GM06990 (cell line): ENCODE data around the gene COL5A1.

ENCODE experiments used
- DNase-seq: peaks from one replicate; pipeline ENCODE4 v3.0.0-alpha.2; 2011; ENCODE audit not compliant: insufficient read length; ENCODE audit errors: extremely low read depth
- H3K27me3 ChIP-seq: replicated peaks from 2 replicates; pipeline ENCODE4 v1.6.0; 2011; ENCODE audit warnings: low read length; ENCODE audit not compliant: control insufficient read depth, insufficient read depth
- H3K36me3 ChIP-seq: 2 replicates; pipeline ENCODE4 v1.5.1; 2011; ENCODE audit warnings: low read length; ENCODE audit not compliant: control insufficient read depth, insufficient read depth
- H3K4me3 ChIP-seq: replicated peaks from 2 replicates; pipeline ENCODE4 v1.5.1; 2011; ENCODE audit warnings: low read depth, mild to moderate bottlenecking, control low read depth, low read length
- TF ChIP-seq, protein P1 (sequence below): IDR thresholded peaks from 2 replicates; pipeline ENCODE4 v1.5.1; 2011; ENCODE audit warnings: low read length, control low read depth, mild to moderate bottlenecking, inconsistent platforms; ENCODE audit not compliant: insufficient read depth, poor library complexity, severe bottlenecking

COL5A1 gene

DNA sequence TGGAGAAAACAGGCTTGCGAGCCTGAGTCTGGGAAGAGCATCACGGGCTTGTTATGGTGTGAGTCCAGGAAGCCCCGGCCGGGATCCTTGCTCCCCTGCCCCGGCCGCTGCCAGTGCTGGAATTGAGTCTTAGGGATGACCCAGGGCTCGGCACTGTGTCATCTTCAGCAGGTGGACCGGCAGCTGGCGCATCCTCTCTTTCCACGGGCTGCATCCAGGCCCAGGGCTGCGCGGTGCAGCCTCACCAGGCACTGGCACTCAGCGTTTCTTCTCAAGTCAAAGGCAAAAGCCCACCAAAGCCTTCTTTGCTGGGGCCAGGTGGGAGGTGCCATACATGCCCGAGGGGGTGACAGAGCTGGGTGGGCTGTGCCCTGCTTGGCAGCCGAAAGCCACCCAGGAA lies 46.6 kb downstream of the COL5A1 start:
- no peaks in the 10 kb centered on the region for H3K36me3 ChIP-seq
- H3K4me3 ChIP-seq = no peak overlapping the region
- DNase-seq = no peak
- TF ChIP-seq, protein P1, sequence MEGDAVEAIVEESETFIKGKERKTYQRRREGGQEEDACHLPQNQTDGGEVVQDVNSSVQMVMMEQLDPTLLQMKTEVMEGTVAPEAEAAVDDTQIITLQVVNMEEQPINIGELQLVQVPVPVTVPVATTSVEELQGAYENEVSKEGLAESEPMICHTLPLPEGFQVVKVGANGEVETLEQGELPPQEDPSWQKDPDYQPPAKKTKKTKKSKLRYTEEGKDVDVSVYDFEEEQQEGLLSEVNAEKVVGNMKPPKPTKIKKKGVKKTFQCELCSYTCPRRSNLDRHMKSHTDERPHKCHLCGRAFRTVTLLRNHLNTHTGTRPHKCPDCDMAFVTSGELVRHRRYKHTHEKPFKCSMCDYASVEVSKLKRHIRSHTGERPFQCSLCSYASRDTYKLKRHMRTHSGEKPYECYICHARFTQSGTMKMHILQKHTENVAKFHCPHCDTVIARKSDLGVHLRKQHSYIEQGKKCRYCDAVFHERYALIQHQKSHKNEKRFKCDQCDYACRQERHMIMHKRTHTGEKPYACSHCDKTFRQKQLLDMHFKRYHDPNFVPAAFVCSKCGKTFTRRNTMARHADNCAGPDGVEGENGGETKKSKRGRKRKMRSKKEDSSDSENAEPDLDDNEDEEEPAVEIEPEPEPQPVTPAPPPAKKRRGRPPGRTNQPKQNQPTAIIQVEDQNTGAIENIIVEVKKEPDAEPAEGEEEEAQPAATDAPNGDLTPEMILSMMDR = no peak
- H3K27me3 ChIP-seq = no peaks in the 10 kb centered on the region; the same call in 1 of the 2 replicates

DNA sequence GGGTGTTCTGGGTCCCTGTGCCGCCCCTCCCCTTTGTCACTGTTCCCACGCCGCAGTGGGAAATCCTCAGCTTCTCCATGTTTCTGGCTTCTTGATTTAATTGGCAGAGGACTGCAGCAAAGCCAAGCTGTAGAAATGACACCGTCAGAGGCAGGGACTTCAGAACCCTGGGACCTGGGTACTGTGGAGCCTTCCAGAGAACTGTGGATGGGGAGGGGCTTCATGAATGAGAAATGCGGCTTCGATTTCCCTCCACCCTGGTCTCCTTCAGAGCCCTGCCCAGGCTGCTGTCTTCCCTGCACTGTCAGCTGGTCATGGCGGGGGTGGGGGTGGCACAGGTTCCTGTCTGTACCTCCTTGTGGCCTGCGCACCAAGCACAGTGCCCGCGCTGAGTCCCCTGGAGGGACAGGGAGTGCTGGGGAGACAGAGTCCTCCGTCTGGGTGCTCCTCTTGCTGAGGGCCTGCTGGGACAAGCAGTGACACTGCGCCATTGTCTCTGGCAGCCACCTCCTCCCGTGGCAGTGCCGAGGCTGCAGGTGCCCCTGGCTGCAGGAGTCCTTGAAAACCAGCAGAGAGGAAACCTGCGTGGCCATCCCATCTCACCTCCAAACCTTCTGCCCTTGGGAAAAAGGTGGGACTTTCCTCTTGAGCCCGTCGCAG lies 47.2 kb downstream of the COL5A1 start:
- no peak for DNase-seq
- Histone ChIP-seq H3K36me3 (no peaks in the 10 kb centered on the region), H3K4me3 (no peak overlapping the region), H3K27me3 (no peaks in the 10 kb centered on the region; the same call in 1 of the 2 replicates)
- TF ChIP-seq, protein P1 = no peak

DNA sequence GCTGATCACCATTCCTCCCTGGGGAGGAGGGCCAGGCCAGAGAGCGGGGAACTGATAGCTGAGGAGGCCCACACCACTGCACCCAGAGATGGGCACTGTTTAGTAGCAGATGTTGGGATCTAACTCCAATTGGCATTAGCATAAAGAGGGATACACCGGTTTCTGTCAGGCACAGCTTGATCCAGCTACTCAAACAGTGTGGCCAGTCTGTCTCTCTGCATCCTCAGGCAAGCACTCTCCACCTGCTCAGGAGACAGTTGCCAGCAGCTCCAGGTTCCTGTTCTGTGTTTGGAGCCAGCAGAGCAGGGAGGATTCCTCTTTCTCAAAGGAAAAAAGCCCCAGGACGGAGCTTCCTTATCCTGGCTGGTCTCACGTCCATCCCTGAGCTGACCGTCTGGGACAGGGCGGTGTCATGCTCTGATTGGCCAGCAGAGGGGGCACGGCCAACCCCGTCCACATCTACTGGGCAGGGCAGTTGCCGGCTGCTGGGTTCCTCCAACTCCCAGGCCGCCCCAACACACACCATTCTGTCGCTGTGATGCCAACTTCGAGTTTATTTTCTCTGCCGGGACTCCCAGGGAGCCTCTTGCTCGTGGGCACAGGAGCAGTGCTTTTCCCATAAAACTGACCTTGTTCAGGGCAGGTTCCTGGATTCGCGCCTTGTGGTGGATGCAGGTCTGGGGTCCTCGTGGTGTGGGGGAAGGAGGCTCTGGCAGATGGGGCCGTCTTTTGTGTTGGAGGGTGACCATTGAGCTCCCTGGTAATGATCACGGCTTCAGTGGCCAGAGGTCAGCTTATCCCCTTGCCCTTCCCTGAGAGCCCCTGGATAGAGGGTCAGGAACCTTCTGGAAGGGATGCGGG lies 47.9 kb downstream of the COL5A1 start:
- DNase-seq = peak; percentile 24
- Histone ChIP-seq H3K4me3 (no peak overlapping the region), H3K36me3 (no peaks in the 10 kb centered on the region), H3K27me3 (no peaks in the 10 kb centered on the region; the same call in 1 of the 2 replicates)
- TF ChIP-seq, protein P1 = peak; percentile 82

DNA sequence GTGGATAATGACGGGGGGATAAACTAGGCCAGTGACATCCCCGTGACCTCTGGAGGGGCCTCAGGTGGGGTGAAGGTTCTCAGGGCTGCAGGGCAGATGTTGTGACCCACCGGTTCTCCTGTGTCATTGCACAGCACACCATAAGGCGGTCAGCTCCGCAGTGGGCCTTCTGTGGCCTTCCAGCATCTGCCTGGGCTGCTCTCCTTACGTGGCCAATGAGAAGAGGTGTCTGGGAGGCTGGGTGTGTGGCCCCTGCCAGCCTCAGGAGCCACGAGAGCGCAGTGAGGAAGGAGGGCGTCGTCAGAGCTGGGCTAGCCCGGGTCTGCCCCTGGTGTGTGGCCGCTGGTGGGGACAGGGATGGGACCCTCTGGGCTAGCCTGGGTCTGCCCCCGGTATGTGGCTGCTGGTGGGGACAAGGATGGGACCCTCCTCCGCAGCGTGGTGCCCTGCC lies 48.7 kb downstream of the COL5A1 start:
- no peak overlapping the region for H3K4me3 ChIP-seq
- TF ChIP-seq, protein P1 = no peak
- DNase-seq = no peak
- no peaks in the 10 kb centered on the region for H3K36me3 ChIP-seq
- H3K27me3 ChIP-seq = no peaks in the 10 kb centered on the region; the same call in 1 of the 2 replicates

DNA sequence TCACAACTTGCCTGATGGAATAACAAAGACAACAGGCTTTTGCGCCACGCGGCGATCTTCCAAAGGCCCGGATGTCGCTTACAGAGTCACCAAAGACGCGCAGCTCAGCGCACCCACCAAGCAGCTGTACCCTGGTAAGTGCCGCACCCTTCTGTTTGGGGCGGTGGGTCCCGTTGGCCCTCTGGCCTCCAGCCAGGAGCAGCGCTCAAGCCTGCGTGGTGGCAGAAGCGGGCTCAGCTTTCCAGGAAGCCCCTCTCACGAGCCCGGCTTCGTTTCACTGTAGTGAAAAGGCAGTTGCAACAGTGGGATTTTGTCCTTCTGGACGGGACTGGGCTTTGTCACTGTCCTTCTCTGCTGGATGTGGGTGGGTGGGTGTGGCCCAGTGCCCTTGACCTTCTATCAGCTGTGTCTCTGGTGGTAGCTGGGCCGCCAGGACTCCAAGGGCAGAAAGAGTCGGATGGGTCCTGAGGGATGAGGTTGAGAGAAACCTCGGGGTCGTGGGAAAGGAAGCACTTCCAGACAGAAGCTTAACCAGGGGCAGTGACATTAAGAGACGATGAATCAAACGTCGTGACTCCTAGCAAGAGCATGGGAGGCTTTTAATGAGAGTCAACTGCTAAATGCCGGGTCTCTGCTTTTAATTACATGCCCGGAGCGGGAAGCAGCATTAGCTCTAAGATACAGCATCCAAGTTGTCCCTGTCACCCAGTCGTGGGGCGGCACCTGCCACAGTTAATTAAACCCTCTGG lies 49.5 kb downstream of the COL5A1 start:
- Histone ChIP-seq H3K36me3 (no peaks in the 10 kb centered on the region), H3K27me3 (no peaks in the 10 kb centered on the region; the same call in 1 of the 2 replicates), H3K4me3 (no peak overlapping the region)
- TF ChIP-seq, protein P1 = no peak
- DNase-seq = no peak
